GM18505 (cell line): Measurements from ENCODE around the gene MMUT.
"Not testable (repeated sequence)": the region's sequence is repeated elsewhere in the genome, so short reads cannot be mapped to it uniquely, and the experiment has no call there.

ENCODE experiments used
- ATAC-seq: cut with Tn5 transposase; IDR thresholded peaks from one replicate; pipeline ENCODE4 v1.9.1; 2021; ENCODE audit not compliant: unreplicated experiment
- POLR2A ChIP-seq: IDR thresholded peaks from 4 replicates; pipeline ENCODE4 v1.6.1; 2011; ENCODE audit warnings: borderline replicate concordance; ENCODE audit not compliant: insufficient read depth, insufficient read length; ENCODE audit errors: extremely low read depth

The MMUT gene

GRCh38 chr6:49462927-49463611, at the start of gene MMUT, which contains the start of gene CENPQ:
TSS of gene MMUT (minus strand) at chr6:49463253. CDS start at chr6:49459466, 3,787 bp downstream.
TSS of gene CENPQ (plus strand) at chr6:49463370. CDS start at chr6:49470177, 6,807 bp downstream.
- TF ChIP-seq POLR2A, result peak; percentile 84
- ATAC-seq, result peak; percentile 99

- no peak for TF ChIP-seq POLR2A
Observed at GRCh38 chr6:49509342-49509741, 46.3 kb upstream of the MMUT start.

GRCh38 chr6:49506569-49507111, 43.6 kb upstream of the MMUT start:
- ATAC-seq, result no peak

More at GRCh38 chr6:49509342-49509741, 46.3 kb upstream of the MMUT start:
- no peak for ATAC-seq

GRCh38 chr6:49504666-49505065, 41.6 kb upstream of the MMUT start:
- no peak for TF ChIP-seq POLR2A

More at GRCh38 chr6:49506569-49507111, 43.6 kb upstream of the MMUT start:
- no peak for TF ChIP-seq POLR2A

GRCh38 chr6:49499623-49500022, 36.6 kb upstream of the MMUT start, which contains the start of gene GLYATL3:
TSS of gene GLYATL3 (plus strand) at chr6:49499923. CDS start at chr6:49511991, 12,068 bp downstream.
- TF ChIP-seq POLR2A, result no peak
- ATAC-seq, result no peak

More at GRCh38 chr6:49504666-49505065, 41.6 kb upstream of the MMUT start:
- ATAC-seq, result no peak

GRCh38 chr6:49499126-49499525, 36.1 kb upstream of the MMUT start:
- no peak for ATAC-seq
- TF ChIP-seq POLR2A, result no peak

GRCh38 chr6:49497304-49497703, 34.3 kb upstream of the MMUT start:
- TF ChIP-seq POLR2A, result no peak
- ATAC-seq, result no peak

- TF ChIP-seq POLR2A, result no peak
- no peak for ATAC-seq
Observed at GRCh38 chr6:49490633-49491032, 27.6 kb upstream of the MMUT start.

GRCh38 chr6:49483380-49483779, 20.3 kb upstream of the MMUT start:
- ATAC-seq, result not testable (repeated sequence)

GRCh38 chr6:49481846-49482245, 18.8 kb upstream of the MMUT start:
- not testable (repeated sequence) for ATAC-seq

- no peak for TF ChIP-seq POLR2A
- no peak for ATAC-seq
Observed at GRCh38 chr6:49479308-49479970, 16.4 kb upstream of the MMUT start.

GRCh38 chr6:49476564-49476963, 13.5 kb upstream of the MMUT start:
- not testable (repeated sequence) for ATAC-seq

- no peak for ATAC-seq
- no peak for TF ChIP-seq POLR2A
Observed at GRCh38 chr6:49468042-49468441, 5.0 kb upstream of the MMUT start.

GRCh38 chr6:49464691-49465090, 1.6 kb upstream of the MMUT start:
- TF ChIP-seq POLR2A, result no peak
- no peak for ATAC-seq
